Stomach (tissue), 9 donors: ENCODE results near the gene MARCKS. TPM values are rescaled to one million over a fixed set of nuclear protein-coding genes. Genes with fewer than 3 reads are reported as not detected.

Source experiments
- DNase-seq, 2 donors: peaks; one replicate each; pipeline versions ENCODE4 v3.0.0 to v3.0.0-alpha.2; 2013 to 2019
- H3K27ac ChIP-seq, 5 donors: fragments of 200-600 bp in 4 of 5; sonication (generic) in 4 of 5; one replicate each; pipeline ENCODE4 v1.5.1; 2013 to 2019; ENCODE audit warnings: mild to moderate bottlenecking in 1 of 5, moderate library complexity in 1 of 5
- H3K27me3 ChIP-seq, 3 donors: fragments of 200-600 bp; sonication (generic); one replicate each; pipeline ENCODE4 v1.5.1; 2017 to 2019; ENCODE audit warnings: mixed run types in 1 of 3
- H3K36me3 ChIP-seq, 4 donors: fragments of 200-600 bp; sonication (generic); 1 replicate in 3 of 4; 2 replicates in 1 of 4; pipeline ENCODE4 v1.5.1; 2016 to 2019
- H3K4me1 ChIP-seq, 4 donors: fragments of 200-600 bp; sonication (generic); one replicate each; pipeline ENCODE4 v1.5.1; 2016 to 2019
- H3K4me3 ChIP-seq, 4 donors: fragments of 200-600 bp; sonication (generic) in 3 of 4; one replicate each; pipeline ENCODE4 v1.5.1; 2016 to 2019; ENCODE audit warnings: mild to moderate bottlenecking in 1 of 4
- H3K9me3 ChIP-seq, 4 donors: fragments of 200-600 bp; sonication (generic); one replicate each; pipeline ENCODE4 v1.5.1; 2016 to 2019
- EP300 ChIP-seq: sonication (generic); formaldehyde crosslinking; IDR thresholded peaks from one replicate; pipeline ENCODE4 v1.6.1; 2017; ENCODE audit warnings: antibody characterized with exemption
- POLR2A ChIP-seq, 4 donors: fragments of 450-650 bp; IDR thresholded peaks; one replicate each; pipeline ENCODE4 v1.6.1; 2016; ENCODE audit warnings: antibody characterized with exemption in 4 of 4, control low read depth in 2 of 4, mild to moderate bottlenecking in 1 of 4, moderate library complexity in 1 of 4
- POLR2AphosphoS5 ChIP-seq, 3 donors: sonication (generic); formaldehyde crosslinking; IDR thresholded peaks; one replicate each; pipeline ENCODE4 v1.6.1; 2016; ENCODE audit warnings: antibody characterized with exemption in 3 of 3
- WGBS, 5 donors: extraction: QIAGEN DNeasy Blood & Tissue Kit in 3 of 5; methylation state at CpG; one replicate each; pipeline versions ENCODE4 v1.1.5 to v1.1.7; 2013 to 2018; 5-methylcytosine and 5-hydroxymethylcytosine counted together
- intact Hi-C: fragments of 100-400 bp; cut with DNase I; formaldehyde crosslinking; loops from one replicate; pipeline ENCODE4 v1.15.1; 2023; ENCODE audit warnings: low total_unique reads
- polyA plus RNA-seq, 3 donors: library from polyadenylated mRNA; stranded (reverse); fragments of 200-250 nt; gene quantifications; one replicate each; pipeline ENCODE4 v1.2.3, GENCODE V29; 2013
- total RNA-seq, 5 donors: library from RNA; depleted of rRNA; stranded (reverse); fragments of >200 nt; gene quantifications; one replicate each; pipeline versions ENCODE4 v1.1.0 to v1.2.3, GENCODE V29; 2014 to 2016
- TF ChIP-seq, protein P1 (sequence below), 7 experiments: fragments of 450-650 bp in 4 of 7; fragments of 200-600 bp in 3 of 7; sonication (generic) in 3 of 7; IDR thresholded peaks; one replicate each; pipeline ENCODE4 v1.5.1; 2016 to 2019; ENCODE audit warnings: antibody characterized with exemption in 7 of 7, control low read depth in 2 of 7, mild to moderate bottlenecking in 1 of 7
- donor health status: healthy with polysubstance abuse.
- donor health status: Bipolar disorder and iron deficiency.
- donor health status: healthy.

The MARCKS gene
- total and polyA plus RNA-seq, 8 donors: 19.8 to 594 (median 52.3) TPM

GRCh38 chr6:113824411-113824810 is 32.7 kb upstream of the MARCKS start:
- H3K9me3 ChIP-seq: no peaks in the 10 kb centered on the region
- H3K4me3 ChIP-seq: no peak overlapping the region
- H3K36me3 ChIP-seq: no peaks in the 10 kb centered on the region
- peak overlapping the region in 2 of 5 donors; percentile 5 to 70 for H3K27ac ChIP-seq
- intact Hi-C loops: no loop called here
- 65 to 81% (median 74%) methylated on average over 2 of the region's 2 CpGs for WGBS, 5 donors
- DNase-seq: peak in 1 of 2 donors; percentile 69
- TF ChIP-seq, protein P1, sequence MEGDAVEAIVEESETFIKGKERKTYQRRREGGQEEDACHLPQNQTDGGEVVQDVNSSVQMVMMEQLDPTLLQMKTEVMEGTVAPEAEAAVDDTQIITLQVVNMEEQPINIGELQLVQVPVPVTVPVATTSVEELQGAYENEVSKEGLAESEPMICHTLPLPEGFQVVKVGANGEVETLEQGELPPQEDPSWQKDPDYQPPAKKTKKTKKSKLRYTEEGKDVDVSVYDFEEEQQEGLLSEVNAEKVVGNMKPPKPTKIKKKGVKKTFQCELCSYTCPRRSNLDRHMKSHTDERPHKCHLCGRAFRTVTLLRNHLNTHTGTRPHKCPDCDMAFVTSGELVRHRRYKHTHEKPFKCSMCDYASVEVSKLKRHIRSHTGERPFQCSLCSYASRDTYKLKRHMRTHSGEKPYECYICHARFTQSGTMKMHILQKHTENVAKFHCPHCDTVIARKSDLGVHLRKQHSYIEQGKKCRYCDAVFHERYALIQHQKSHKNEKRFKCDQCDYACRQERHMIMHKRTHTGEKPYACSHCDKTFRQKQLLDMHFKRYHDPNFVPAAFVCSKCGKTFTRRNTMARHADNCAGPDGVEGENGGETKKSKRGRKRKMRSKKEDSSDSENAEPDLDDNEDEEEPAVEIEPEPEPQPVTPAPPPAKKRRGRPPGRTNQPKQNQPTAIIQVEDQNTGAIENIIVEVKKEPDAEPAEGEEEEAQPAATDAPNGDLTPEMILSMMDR (IDR thresholded peaks at IDR 0.05): no peak
- TF ChIP-seq POLR2AphosphoS5 (IDR thresholded peaks at IDR 0.05): no peak
- no peak for TF ChIP-seq EP300
- TF ChIP-seq POLR2A (IDR thresholded peaks at IDR 0.05): no peak
- peaks cover 0 to 30% (median 13%) of the 10 kb centered on the region in 4 donors for H3K4me1 ChIP-seq
- H3K27me3 ChIP-seq: no peaks in the 10 kb centered on the region

GRCh38 chr6:113824866-113825265 is 32.3 kb upstream of the MARCKS start:
- peak overlapping the region in 1 of 5 donors; percentile 70 for H3K27ac ChIP-seq
- no peak for DNase-seq
- 74 to 87% (median 83%) methylated on average over 3 of the region's 3 CpGs for WGBS, 5 donors
- no peaks in the 10 kb centered on the region for H3K36me3 ChIP-seq
- no peaks in the 10 kb centered on the region for H3K27me3 ChIP-seq
- H3K9me3 ChIP-seq: no peaks in the 10 kb centered on the region
- intact Hi-C loops: no loop called here
- no peak for TF ChIP-seq EP300
- H3K4me3 ChIP-seq: no peak overlapping the region
- peaks cover 0 to 29% (median 13%) of the 10 kb centered on the region in 4 donors for H3K4me1 ChIP-seq

GRCh38 chr6:113825781-113826180 is 31.4 kb upstream of the MARCKS start:
- TF ChIP-seq EP300 (no peak), POLR2AphosphoS5 (IDR thresholded peaks at IDR 0.05) (peak in 1 of 3 donors; percentile 8)
- H3K9me3 ChIP-seq: no peaks in the 10 kb centered on the region
- no peak overlapping the region for H3K4me3 ChIP-seq
- intact Hi-C loops: no loop called here
- H3K27me3 ChIP-seq: no peaks in the 10 kb centered on the region
- H3K36me3 ChIP-seq: no peaks in the 10 kb centered on the region
- peak; percentile 86 to 90 for DNase-seq
- 9 to 26% (median 16%) methylated on average over 5 of the region's 5 CpGs for WGBS, 5 donors
- peak overlapping the region in 3 of 5 donors; percentile 12 to 70 (median 51) for H3K27ac ChIP-seq
- peaks cover 0 to 29% (median 13%) of the 10 kb centered on the region in 4 donors for H3K4me1 ChIP-seq

- Histone ChIP-seq H3K27me3 (no peaks in the 10 kb centered on the region), H3K4me1 (peaks cover 0 to 22% (median 13%) of the 10 kb centered on the region in 4 donors), H3K36me3 (no peaks in the 10 kb centered on the region), H3K27ac (no peak overlapping the region), H3K9me3 (no peaks in the 10 kb centered on the region), H3K4me3 (no peak overlapping the region)
- intact Hi-C loops: no loop called here
- DNase-seq: no peak
- TF ChIP-seq POLR2AphosphoS5 (IDR thresholded peaks at IDR 0.05) (no peak), EP300 (no peak), POLR2A (IDR thresholded peaks at IDR 0.05) (no peak)
- TF ChIP-seq, protein P1 (IDR thresholded peaks at IDR 0.05): no peak
- 72 to 83% (median 76%) methylated on average over 4 of the region's 4 CpGs for WGBS, 5 donors
Measured at GRCh38 chr6:113828984-113829695, 28.0 kb upstream of the MARCKS start.

GRCh38 chr6:113829696-113830045 is 27.5 kb upstream of the MARCKS start:
- no peaks in the 10 kb centered on the region for H3K9me3 ChIP-seq
- DNase-seq: no peak
- H3K4me1 ChIP-seq: peaks cover 0 to 17% (median 13%) of the 10 kb centered on the region in 4 donors
- intact Hi-C loops: no loop called here
- H3K27me3 ChIP-seq: no peaks in the 10 kb centered on the region
- no peaks in the 10 kb centered on the region for H3K36me3 ChIP-seq
- WGBS, 5 donors: 48 to 70% (median 50%) methylated on average over 1 of the region's 1 CpG
- H3K27ac ChIP-seq: no peak overlapping the region
- no peak overlapping the region for H3K4me3 ChIP-seq
- TF ChIP-seq, protein P1 (IDR thresholded peaks at IDR 0.05): no peak
- TF ChIP-seq EP300 (no peak), POLR2A (IDR thresholded peaks at IDR 0.05) (no peak), POLR2AphosphoS5 (IDR thresholded peaks at IDR 0.05) (no peak)
